Islet of Langerhans (tissue), 1 donor: ENCODE results near the gene PSMD13.
"Not testable (repeated sequence)": the region's sequence is repeated elsewhere in the genome, so short reads cannot be mapped to it uniquely, and the experiment has no call there.

Source experiments
- FAIRE-seq: peaks from one replicate; lab custom pipeline; 2011; peaks lifted over from hg19 to GRCh38; lab: Jason Lieb, UNC

PSMD13 gene

GRCh38 chr11:278001-278951 is 41.5 kb downstream of the PSMD13 start, which contains the start of gene NLRP6:
Gene NLRP6 (plus strand): TSS chr11:278407. CDS start chr11:278570, 163 bp downstream.
- FAIRE-seq = no peak

- no peak for FAIRE-seq
These were observed 42.5 kb downstream of the PSMD13 start for GRCh38 chr11:279040-279965.

- no peak for FAIRE-seq
These were observed 43.4 kb downstream of the PSMD13 start for GRCh38 chr11:279966-280705.

GRCh38 chr11:280706-281485 is 44.1 kb downstream of the PSMD13 start:
- no peak for FAIRE-seq

- no peak for FAIRE-seq
These were observed 44.8 kb downstream of the PSMD13 start for GRCh38 chr11:281486-282161.

- no peak for FAIRE-seq
These were observed 45.4 kb downstream of the PSMD13 start for GRCh38 chr11:282171-282570.

- FAIRE-seq = no peak
These were observed 46.0 kb downstream of the PSMD13 start for GRCh38 chr11:282630-283360.

- no peak for FAIRE-seq
These were observed 46.8 kb downstream of the PSMD13 start for GRCh38 chr11:283405-284104.

GRCh38 chr11:284105-285020 is 47.6 kb downstream of the PSMD13 start:
- no peak for FAIRE-seq

- FAIRE-seq = no peak
These were observed 48.5 kb downstream of the PSMD13 start for GRCh38 chr11:285021-285893.

GRCh38 chr11:285894-286220 is 49.1 kb downstream of the PSMD13 start:
- no peak for FAIRE-seq

- FAIRE-seq = not testable (repeated sequence)
These were observed 50.4 kb downstream of the PSMD13 start for GRCh38 chr11:286977-287820.

GRCh38 chr11:287821-288477 is 51.2 kb downstream of the PSMD13 start:
- FAIRE-seq = no peak

- no peak for FAIRE-seq
These were observed 52.0 kb downstream of the PSMD13 start, which contains the start of gene PGGHG for GRCh38 chr11:288478-289397. Gene PGGHG (plus strand): TSS chr11:289126. CDS start chr11:289817, 691 bp downstream.

- no peak for FAIRE-seq
These were observed 52.6 kb downstream of the PSMD13 start for GRCh38 chr11:289398-289711.
